ENCODE data around the gene CYP4F12.

The CYP4F12 gene, protein sequence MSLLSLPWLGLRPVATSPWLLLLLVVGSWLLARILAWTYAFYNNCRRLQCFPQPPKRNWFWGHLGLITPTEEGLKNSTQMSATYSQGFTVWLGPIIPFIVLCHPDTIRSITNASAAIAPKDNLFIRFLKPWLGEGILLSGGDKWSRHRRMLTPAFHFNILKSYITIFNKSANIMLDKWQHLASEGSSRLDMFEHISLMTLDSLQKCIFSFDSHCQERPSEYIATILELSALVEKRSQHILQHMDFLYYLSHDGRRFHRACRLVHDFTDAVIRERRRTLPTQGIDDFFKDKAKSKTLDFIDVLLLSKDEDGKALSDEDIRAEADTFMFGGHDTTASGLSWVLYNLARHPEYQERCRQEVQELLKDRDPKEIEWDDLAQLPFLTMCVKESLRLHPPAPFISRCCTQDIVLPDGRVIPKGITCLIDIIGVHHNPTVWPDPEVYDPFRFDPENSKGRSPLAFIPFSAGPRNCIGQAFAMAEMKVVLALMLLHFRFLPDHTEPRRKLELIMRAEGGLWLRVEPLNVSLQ
- long read RNA-seq = 0 reads

DNA sequence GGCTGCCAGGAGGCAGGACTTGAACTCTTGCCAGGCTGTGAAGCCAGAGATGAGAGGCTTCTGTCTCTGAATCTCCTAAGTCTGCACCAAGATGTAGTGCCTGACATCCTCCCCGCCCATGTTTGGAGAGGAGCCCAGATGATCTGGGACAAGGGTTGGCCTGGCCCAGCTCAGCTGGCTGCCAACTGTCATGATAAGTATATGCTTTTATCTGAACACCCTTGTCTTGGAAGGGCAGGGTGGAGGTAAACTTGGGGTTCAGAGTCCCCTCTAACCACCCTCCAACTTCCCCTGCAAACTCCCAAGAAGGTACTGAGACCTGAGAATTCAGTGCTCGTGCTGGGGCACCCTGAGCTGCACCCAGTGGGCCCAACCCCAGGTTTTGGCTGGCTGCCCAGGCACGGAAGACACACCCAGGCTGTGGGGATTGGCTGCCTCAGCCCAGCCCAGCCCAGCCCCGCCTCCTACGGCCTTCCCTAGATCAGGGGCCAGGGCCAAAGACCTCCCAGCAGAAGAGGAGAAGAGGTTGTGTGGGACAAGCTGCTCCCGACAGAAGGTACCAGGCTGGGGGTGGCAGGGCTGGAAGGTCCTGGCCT, at the start of gene CYP4F12:
TSS of gene CYP4F12 (plus strand) at position 508 of the 596 bp plus-strand sequence. CDS start 443 bp downstream, outside the sequence.
- Histone ChIP-seq H3K4me3 (replicated peaks; ENCODE audit: insufficient read depth, low read length) (no peak within 1 kb of the TSS), H3K27me3 (ENCODE audit: insufficient read depth, poor library complexity, severe bottlenecking) (no peaks in the 10 kb centered on the region), H3K27ac (replicated peaks) (no peak within 1 kb of the TSS)
- TF ChIP-seq, protein P1, sequence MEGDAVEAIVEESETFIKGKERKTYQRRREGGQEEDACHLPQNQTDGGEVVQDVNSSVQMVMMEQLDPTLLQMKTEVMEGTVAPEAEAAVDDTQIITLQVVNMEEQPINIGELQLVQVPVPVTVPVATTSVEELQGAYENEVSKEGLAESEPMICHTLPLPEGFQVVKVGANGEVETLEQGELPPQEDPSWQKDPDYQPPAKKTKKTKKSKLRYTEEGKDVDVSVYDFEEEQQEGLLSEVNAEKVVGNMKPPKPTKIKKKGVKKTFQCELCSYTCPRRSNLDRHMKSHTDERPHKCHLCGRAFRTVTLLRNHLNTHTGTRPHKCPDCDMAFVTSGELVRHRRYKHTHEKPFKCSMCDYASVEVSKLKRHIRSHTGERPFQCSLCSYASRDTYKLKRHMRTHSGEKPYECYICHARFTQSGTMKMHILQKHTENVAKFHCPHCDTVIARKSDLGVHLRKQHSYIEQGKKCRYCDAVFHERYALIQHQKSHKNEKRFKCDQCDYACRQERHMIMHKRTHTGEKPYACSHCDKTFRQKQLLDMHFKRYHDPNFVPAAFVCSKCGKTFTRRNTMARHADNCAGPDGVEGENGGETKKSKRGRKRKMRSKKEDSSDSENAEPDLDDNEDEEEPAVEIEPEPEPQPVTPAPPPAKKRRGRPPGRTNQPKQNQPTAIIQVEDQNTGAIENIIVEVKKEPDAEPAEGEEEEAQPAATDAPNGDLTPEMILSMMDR (IDR thresholded peaks at IDR 0.05; ENCODE audit: insufficient read depth, low read length) = no peak
- TF ChIP-seq GABPA (IDR thresholded peaks at IDR 0.05; ENCODE audit: low read depth) = no peak
- no peak for TF ChIP-seq SPI1 (IDR thresholded peaks at IDR 0.05; ENCODE audit: borderline replicate concordance, low read depth)
- TF ChIP-seq, protein P2, sequence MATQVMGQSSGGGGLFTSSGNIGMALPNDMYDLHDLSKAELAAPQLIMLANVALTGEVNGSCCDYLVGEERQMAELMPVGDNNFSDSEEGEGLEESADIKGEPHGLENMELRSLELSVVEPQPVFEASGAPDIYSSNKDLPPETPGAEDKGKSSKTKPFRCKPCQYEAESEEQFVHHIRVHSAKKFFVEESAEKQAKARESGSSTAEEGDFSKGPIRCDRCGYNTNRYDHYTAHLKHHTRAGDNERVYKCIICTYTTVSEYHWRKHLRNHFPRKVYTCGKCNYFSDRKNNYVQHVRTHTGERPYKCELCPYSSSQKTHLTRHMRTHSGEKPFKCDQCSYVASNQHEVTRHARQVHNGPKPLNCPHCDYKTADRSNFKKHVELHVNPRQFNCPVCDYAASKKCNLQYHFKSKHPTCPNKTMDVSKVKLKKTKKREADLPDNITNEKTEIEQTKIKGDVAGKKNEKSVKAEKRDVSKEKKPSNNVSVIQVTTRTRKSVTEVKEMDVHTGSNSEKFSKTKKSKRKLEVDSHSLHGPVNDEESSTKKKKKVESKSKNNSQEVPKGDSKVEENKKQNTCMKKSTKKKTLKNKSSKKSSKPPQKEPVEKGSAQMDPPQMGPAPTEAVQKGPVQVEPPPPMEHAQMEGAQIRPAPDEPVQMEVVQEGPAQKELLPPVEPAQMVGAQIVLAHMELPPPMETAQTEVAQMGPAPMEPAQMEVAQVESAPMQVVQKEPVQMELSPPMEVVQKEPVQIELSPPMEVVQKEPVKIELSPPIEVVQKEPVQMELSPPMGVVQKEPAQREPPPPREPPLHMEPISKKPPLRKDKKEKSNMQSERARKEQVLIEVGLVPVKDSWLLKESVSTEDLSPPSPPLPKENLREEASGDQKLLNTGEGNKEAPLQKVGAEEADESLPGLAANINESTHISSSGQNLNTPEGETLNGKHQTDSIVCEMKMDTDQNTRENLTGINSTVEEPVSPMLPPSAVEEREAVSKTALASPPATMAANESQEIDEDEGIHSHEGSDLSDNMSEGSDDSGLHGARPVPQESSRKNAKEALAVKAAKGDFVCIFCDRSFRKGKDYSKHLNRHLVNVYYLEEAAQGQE (IDR thresholded peaks at IDR 0.05; ENCODE audit: insufficient replicate concordance, low read depth) = no peak
- TF ChIP-seq POLR2AphosphoS5 (IDR thresholded peaks at IDR 0.05; ENCODE audit: low read depth) = no peak
- DNase-seq (ENCODE audit: low read depth in 1 of 2, low spot score in 1 of 2) = no peak

DNA sequence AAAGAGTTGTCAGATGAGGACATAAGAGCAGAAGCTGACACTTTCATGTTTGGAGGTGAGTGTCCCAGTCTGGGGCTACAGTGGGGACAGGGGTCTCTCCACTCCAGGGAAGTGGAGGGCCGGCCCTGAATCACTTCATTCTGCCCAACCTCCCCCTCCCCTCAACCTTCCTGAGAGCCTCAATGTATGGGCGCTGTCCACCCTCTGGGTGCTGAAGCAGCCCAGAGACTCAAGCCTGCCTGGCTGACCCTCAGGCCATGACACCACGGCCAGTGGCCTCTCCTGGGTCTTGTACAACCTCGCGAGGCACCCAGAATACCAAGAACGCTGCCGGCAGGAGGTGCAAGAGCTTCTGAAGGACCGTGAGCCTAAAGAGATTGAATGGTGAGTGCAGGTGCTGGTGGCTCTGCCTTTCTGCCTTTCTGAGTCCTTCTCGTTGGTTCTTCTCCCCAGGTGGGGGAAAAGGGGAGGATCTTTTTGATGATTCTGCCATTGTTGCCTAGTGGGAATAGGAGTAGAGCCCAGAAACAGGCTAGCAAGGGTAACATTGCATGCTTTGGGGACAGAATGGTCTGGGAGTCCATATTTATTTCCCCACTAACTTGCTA, 49.1 kb upstream of the CYP4F12 start:
- no peak overlapping the region for H3K4me3 ChIP-seq (replicated peaks; ENCODE audit: insufficient read depth, low read length)
- no peaks in the 10 kb centered on the region for H3K27me3 ChIP-seq (ENCODE audit: insufficient read depth, poor library complexity, severe bottlenecking)
- no peak overlapping the region for H3K27ac ChIP-seq (replicated peaks)
- TF ChIP-seq, protein P2 (IDR thresholded peaks at IDR 0.05; ENCODE audit: insufficient replicate concordance, low read depth) = peak; percentile 99
- no peak for TF ChIP-seq SPI1 (IDR thresholded peaks at IDR 0.05; ENCODE audit: borderline replicate concordance, low read depth)
- no peak for DNase-seq (ENCODE audit: low read depth in 1 of 2, low spot score in 1 of 2)

DNA sequence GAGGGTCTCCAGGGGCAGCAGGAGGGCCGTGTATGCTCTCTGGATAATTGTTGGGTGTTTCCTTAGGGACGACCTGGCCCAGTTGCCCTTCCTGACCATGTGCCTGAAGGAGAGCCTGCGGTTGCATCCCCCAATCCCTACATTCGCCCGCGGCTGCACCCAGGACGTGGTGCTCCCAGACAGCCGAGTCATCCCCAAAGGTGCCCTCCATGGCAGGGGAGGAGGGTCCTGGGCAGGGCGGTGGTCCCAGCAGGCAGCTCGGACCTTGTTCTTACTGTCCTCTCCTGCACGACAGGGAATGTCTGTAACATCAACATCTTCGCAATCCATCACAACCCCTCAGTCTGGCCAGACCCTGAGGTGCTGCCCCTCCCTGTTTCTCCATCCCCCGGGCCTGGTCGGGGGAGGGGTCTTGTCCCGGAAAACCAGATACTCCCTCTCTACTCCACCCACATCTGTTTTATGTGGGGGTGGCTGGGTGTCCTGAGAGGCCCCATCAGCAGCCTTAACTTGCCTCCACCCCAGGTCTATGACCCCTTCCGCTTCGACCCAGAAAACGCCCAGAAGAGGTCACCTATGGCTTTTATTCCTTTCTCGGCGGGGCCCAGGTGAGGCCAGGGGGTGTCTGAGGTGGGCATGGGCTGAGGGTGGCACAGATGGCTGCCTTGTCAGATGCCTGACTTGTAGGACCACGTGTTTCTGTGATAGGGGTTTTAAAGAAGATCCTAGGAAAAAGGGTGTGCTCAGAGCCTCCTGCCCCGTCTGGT, 44.5 kb upstream of the CYP4F12 start:
- H3K27ac ChIP-seq (replicated peaks) = no peak overlapping the region
- no peak for DNase-seq (ENCODE audit: low read depth in 1 of 2, low spot score in 1 of 2)
- TF ChIP-seq, protein P1 (IDR thresholded peaks at IDR 0.05; ENCODE audit: insufficient read depth, low read length) = no peak
- TF ChIP-seq, protein P2 (IDR thresholded peaks at IDR 0.05; ENCODE audit: insufficient replicate concordance, low read depth) = no peak
- no peak for TF ChIP-seq GABPA (IDR thresholded peaks at IDR 0.05; ENCODE audit: low read depth)
- TF ChIP-seq SPI1 (IDR thresholded peaks at IDR 0.05; ENCODE audit: borderline replicate concordance, low read depth) = no peak
- TF ChIP-seq POLR2AphosphoS5 (IDR thresholded peaks at IDR 0.05; ENCODE audit: low read depth) = no peak
- H3K27me3 ChIP-seq (ENCODE audit: insufficient read depth, poor library complexity, severe bottlenecking) = no peaks in the 10 kb centered on the region
- H3K4me3 ChIP-seq (replicated peaks; ENCODE audit: insufficient read depth, low read length) = no peak overlapping the region
